ENCODE results near the gene PPP1R14D.
"Not testable (repeated sequence)": the region's sequence is repeated elsewhere in the genome, so short reads cannot be mapped to it uniquely, and the experiment has no call there.

PPP1R14D gene

DNA sequence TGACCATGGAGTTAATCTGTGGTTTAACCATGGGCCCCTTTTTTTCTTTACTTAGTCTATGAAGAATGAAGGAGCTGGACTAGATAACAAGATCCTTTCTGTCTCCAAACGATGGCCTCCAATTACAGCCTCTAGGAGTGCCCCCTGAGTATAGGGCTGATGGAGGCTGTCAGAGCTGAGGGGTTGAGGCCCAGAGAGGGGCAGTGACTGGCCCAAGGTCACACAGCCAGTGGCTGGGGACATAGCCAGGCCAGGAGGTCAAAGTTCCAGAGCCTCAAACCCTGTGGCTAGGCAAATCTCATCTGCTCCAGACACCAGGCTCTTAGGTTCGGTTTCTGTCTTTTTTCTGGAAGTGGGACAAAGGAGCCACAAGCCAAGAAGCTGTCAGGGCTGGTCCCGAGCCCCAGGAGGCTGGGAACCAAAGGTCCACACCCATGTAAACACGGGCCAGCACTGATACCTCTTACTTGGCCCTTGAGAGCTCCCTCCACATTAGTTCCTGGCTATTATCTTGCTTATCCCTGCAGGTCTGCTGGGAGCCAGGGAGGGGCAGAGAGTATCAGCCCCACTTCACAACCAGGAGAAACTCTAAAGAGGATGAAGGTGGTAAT lies 35.3 kb upstream of the PPP1R14D start:
- Histone ChIP-seq H3K27ac (no peak overlapping the region), H3K36me3 (no peaks in the 10 kb centered on the region), H3K27me3 (peaks cover 0 to 44% of the 10 kb centered on the region in 2 donors), H3K4me1 (no peaks in the 10 kb centered on the region), H3K9me3 (no peaks in the 10 kb centered on the region), H3K4me3 (no peak overlapping the region)
- DNase-seq: no peak
- intact Hi-C loops (cut with DNase I; ENCODE audit: low total_unique reads): no loop called here
- TF ChIP-seq, protein P1, sequence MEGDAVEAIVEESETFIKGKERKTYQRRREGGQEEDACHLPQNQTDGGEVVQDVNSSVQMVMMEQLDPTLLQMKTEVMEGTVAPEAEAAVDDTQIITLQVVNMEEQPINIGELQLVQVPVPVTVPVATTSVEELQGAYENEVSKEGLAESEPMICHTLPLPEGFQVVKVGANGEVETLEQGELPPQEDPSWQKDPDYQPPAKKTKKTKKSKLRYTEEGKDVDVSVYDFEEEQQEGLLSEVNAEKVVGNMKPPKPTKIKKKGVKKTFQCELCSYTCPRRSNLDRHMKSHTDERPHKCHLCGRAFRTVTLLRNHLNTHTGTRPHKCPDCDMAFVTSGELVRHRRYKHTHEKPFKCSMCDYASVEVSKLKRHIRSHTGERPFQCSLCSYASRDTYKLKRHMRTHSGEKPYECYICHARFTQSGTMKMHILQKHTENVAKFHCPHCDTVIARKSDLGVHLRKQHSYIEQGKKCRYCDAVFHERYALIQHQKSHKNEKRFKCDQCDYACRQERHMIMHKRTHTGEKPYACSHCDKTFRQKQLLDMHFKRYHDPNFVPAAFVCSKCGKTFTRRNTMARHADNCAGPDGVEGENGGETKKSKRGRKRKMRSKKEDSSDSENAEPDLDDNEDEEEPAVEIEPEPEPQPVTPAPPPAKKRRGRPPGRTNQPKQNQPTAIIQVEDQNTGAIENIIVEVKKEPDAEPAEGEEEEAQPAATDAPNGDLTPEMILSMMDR (IDR thresholded peaks at IDR 0.05): no peak

DNA sequence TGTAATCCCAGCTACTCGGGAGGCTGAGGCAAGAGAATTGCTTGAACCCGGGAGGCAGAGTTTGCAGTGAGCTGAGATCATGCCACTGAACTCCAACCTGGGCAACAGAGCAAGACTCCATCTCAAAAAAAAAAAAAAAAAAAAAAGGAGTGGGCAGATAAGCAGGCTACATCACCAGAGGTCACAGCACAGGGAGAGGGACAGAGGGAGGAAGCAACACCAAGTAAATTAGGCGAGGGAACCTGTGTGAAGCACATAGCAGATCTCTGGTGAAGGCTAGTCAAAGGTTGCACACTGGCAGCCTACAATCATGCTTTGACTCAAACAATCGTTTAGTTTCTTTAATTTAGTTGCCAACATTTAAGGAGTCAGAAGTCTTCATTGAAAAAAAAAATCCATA lies 32.6 kb upstream of the PPP1R14D start:
- Histone ChIP-seq H3K27me3 (peaks cover 0 to 53% of the 10 kb centered on the region in 2 donors), H3K4me1 (peaks cover 0 to 10% (median 2%) of the 10 kb centered on the region in 4 donors)
- H3K4me3 ChIP-seq; H3K27ac ChIP-seq; intact Hi-C loops (cut with DNase I; ENCODE audit: low total_unique reads); H3K9me3 ChIP-seq; DNase-seq; H3K36me3 ChIP-seq: not testable (repeated sequence)

DNA sequence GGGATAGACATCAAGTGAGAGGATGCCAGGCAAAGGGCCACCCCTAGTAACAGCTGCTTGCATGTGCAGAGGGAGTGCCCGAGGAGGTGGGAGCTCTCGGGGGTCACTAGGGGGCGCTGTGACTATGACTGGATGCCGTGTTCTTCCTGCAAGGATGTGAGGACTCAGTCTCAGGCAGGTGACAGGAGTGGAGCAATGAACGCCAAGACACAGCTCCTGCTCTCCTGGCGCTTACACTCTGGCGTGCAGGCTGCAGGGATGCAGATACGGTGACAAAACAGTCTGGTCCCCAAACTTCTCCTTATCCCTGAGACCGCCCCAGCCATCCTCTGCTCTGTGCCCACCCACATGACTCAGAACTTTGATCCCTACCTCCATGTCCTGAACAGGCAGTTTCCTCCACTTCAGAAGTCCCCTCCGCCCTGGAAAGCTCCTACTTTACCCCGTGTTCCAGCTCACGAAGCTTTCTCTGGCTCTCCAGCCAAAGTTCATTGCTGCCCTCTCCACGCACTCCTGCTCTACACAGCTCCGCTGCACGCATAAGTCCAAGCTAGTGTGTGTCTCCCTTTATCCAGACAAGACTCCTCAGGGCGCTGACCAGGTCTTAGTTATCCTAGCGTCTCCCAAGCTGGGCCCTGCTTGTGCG lies 30.8 kb upstream of the PPP1R14D start:
- Histone ChIP-seq H3K36me3 (peaks cover 0 to 26% (median 0%) of the 10 kb centered on the region in 3 donors), H3K4me1 (peaks cover 0 to 10% (median 2%) of the 10 kb centered on the region in 4 donors), H3K9me3 (no peaks in the 10 kb centered on the region), H3K27ac (no peak overlapping the region), H3K27me3 (peaks cover 0 to 36% of the 10 kb centered on the region in 2 donors), H3K4me3 (no peak overlapping the region)
- intact Hi-C loops (cut with DNase I; ENCODE audit: low total_unique reads): no loop called here
- TF ChIP-seq, protein P1 (IDR thresholded peaks at IDR 0.05): peak; percentile 52 to 66
- peak; percentile 56 to 79 for DNase-seq

DNA sequence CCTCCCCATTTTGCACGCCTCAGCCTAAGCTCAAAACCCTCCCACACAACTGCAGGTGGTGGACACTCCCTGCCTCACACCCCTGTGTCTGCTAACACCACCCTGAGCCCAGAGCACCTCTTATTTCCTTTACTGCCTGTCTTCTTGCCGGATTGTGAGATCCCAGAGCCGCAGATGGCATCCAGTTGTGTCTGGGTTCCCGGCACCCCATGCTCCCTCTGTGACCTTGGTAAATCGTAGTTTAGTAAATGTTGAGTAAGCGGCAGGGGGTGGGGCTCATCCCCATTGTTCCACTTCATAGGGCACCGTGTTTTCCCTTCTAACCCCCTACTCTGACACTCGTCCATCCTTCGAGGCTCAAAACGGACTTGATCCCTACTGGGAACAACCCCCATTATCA lies 30.2 kb upstream of the PPP1R14D start:
- Histone ChIP-seq H3K4me1 (peaks cover 0 to 10% (median 2%) of the 10 kb centered on the region in 4 donors), H3K36me3 (peaks cover 0 to 32% (median 0%) of the 10 kb centered on the region in 3 donors), H3K9me3 (no peaks in the 10 kb centered on the region), H3K4me3 (no peak overlapping the region), H3K27me3 (peaks cover 0 to 29% of the 10 kb centered on the region in 2 donors), H3K27ac (no peak overlapping the region)
- no peak for DNase-seq
- TF ChIP-seq, protein P1 (IDR thresholded peaks at IDR 0.05): no peak
- intact Hi-C loops (cut with DNase I; ENCODE audit: low total_unique reads): no loop called here

DNA sequence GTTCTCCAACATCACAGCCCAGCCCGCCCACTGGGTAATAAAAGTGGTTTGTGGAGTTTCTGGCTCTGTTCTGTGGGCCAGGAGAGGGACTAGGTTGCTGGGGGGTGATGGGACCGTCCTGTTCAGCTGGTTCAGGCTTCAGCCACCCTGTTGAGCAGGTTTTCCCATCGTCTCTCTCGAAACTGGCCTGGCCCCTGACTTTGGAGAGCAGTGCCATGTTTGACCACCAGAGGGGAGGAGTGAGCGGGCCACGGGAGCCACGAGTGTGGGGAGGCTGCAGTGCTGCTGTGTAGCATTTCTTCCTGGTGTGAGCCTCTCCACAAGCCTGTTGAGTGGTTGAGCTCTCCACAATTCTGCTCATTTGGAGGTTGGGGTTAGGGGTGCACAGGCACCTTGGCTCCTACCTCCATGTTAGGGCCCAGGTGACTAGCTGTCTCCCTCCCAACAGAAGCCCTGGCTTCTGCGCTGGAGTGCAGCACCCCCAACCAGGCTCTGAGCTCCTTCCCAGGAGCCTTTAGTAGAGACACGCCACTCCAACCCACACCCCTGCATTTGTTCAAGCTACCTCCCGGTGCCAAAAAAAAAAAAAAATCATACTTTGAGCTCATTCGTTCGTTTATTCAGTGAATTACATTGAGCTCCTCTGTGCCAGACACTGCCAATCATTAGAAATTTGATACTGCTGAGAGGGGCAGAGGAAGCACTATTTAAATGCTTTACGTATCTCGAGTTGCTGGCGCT lies 29.3 kb upstream of the PPP1R14D start:
- H3K4me1 ChIP-seq: peaks cover 0 to 10% (median 2%) of the 10 kb centered on the region in 4 donors
- intact Hi-C loops (cut with DNase I; ENCODE audit: low total_unique reads): no loop called here
- H3K9me3 ChIP-seq: no peaks in the 10 kb centered on the region
- peaks cover 0 to 42% (median 0%) of the 10 kb centered on the region in 3 donors for H3K36me3 ChIP-seq
- H3K27me3 ChIP-seq: peaks cover 0 to 22% of the 10 kb centered on the region in 2 donors
- no peak overlapping the region for H3K4me3 ChIP-seq
- DNase-seq: peak; percentile 43 to 76
- no peak overlapping the region for H3K27ac ChIP-seq
- TF ChIP-seq, protein P1 (IDR thresholded peaks at IDR 0.05): peak; percentile 91 to 97

DNA sequence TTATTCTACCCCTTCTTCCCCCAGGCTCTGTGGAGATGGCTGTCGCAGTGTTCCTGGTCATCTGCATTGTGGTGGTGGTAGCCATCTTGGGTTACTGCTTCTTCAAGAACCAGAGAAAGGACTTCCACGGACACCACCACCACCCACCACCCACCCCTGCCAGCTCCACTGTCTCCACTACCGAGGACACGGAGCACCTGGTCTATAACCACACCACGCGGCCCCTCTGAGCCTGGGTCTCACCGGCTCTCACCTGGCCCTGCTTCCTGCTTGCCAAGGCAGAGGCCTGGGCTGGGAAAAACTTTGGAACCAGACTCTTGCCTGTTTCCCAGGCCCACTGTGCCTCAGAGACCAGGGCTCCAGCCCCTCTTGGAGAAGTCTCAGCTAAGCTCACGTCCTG lies 28.2 kb upstream of the PPP1R14D start:
- H3K27me3 ChIP-seq: peaks cover 0 to 22% of the 10 kb centered on the region in 2 donors
- H3K4me1 ChIP-seq: peaks cover 0 to 10% (median 2%) of the 10 kb centered on the region in 4 donors
- no peaks in the 10 kb centered on the region for H3K9me3 ChIP-seq
- intact Hi-C loops (cut with DNase I; ENCODE audit: low total_unique reads): no loop called here
- H3K36me3 ChIP-seq: peaks cover 0 to 42% (median 0%) of the 10 kb centered on the region in 3 donors
- H3K4me3 ChIP-seq: no peak overlapping the region
- TF ChIP-seq, protein P1 (IDR thresholded peaks at IDR 0.05): no peak
- DNase-seq: no peak
- H3K27ac ChIP-seq: no peak overlapping the region

Data from tibial artery (tissue), 4 donors.